MM.1S (cell line): ENCODE results near the gene OR5K1.

Source experiments
- DNase-seq: peaks from one replicate; pipeline ENCODE4 v3.0.0-alpha.2; 2015
- H2AFZ ChIP-seq: fragments of 300-600 bp; sonication (generic); 2 replicates; pipeline ENCODE4 v1.6.0; 2016; ENCODE audit warnings: antibody characterized with exemption, low read length
- H3F3A ChIP-seq: fragments of 300-600 bp; sonication (generic); 2 replicates; pipeline ENCODE4 v1.6.1; 2016; ENCODE audit warnings: mild to moderate bottlenecking, antibody characterized with exemption, low read length, moderate library complexity, mixed read lengths; ENCODE audit not compliant: insufficient read depth
- H3K27ac ChIP-seq: fragments of 300-600 bp; sonication (generic); 2 replicates; pipeline ENCODE4 v1.5.1; 2016; ENCODE audit warnings: mild to moderate bottlenecking, low read length
- H3K27me3 ChIP-seq: fragments of 300-600 bp; sonication (generic); replicated peaks from 2 replicates; pipeline ENCODE4 v1.6.0; 2016; ENCODE audit warnings: low read length; ENCODE audit not compliant: insufficient read depth
- H3K36me3 ChIP-seq: fragments of 300-600 bp; sonication (generic); replicated peaks from 2 replicates; pipeline ENCODE4 v1.6.1; 2016; ENCODE audit warnings: mild to moderate bottlenecking, low read length, mixed read lengths; ENCODE audit not compliant: insufficient read depth
- H3K4me1 ChIP-seq: fragments of 300-600 bp; sonication (generic); 2 replicates; pipeline ENCODE4 v1.6.1; 2016; ENCODE audit warnings: low read length, mixed read lengths
- H3K4me2 ChIP-seq: fragments of 300-600 bp; sonication (generic); 2 replicates; pipeline ENCODE4 v1.6.0; 2016; ENCODE audit warnings: low read depth, low read length
- H3K4me3 ChIP-seq: fragments of 300-600 bp; sonication (generic); 2 replicates; pipeline ENCODE4 v1.5.1; 2016; ENCODE audit warnings: low read length, mixed read lengths
- H3K79me2 ChIP-seq: fragments of 300-600 bp; sonication (generic); 2 replicates; pipeline ENCODE4 v1.6.1; 2016; ENCODE audit warnings: mixed run types, low read length, mixed read lengths
- H3K9ac ChIP-seq: fragments of 300-600 bp; sonication (generic); 2 replicates; pipeline ENCODE4 v1.6.1; 2016; ENCODE audit warnings: low read length, mixed read lengths
- H3K9me2 ChIP-seq: fragments of 300-600 bp; sonication (generic); replicated peaks from 2 replicates; pipeline ENCODE4 v1.6.1; 2016; ENCODE audit warnings: mild to moderate bottlenecking, low read length, mixed read lengths; ENCODE audit not compliant: insufficient read depth
- H3K9me3 ChIP-seq: fragments of 300-600 bp; sonication (generic); replicated peaks from 2 replicates; pipeline ENCODE4 v1.6.1; 2016; ENCODE audit warnings: mild to moderate bottlenecking, low read length, mixed read lengths; ENCODE audit not compliant: insufficient read depth
- H4K20me1 ChIP-seq: fragments of 300-600 bp; sonication (generic); 2 replicates; pipeline ENCODE4 v1.6.1; 2016; ENCODE audit warnings: mild to moderate bottlenecking, low read length, moderate library complexity, mixed read lengths; ENCODE audit not compliant: insufficient read depth
- EZH2 ChIP-seq: fragments of 300-600 bp; sonication (generic); optimal IDR thresholded peaks from 2 replicates; pipeline ENCODE3; 2017; ENCODE audit warnings: low read depth, mild to moderate bottlenecking, antibody characterized with exemption, low read length, mixed read lengths
- EZH2phosphoT487 ChIP-seq: fragments of 300-600 bp; sonication (generic); IDR thresholded peaks from 2 replicates; pipeline ENCODE4 v1.6.1; 2018; ENCODE audit warnings: antibody characterized with exemption, low read length
- TF ChIP-seq, protein P1 (sequence below): fragments of 300-600 bp; sonication (generic); IDR thresholded peaks from 2 replicates; pipeline ENCODE4 v1.5.1; 2016; ENCODE audit warnings: antibody characterized with exemption, low read length, mixed read lengths

Gene OR5K1

GRCh38 chr3:98521897-98522543 lies 59.0 kb downstream of the OR5K1 start:
- peaks cover 23% of the 10 kb centered on the region for H3K4me1 ChIP-seq
- H3K4me2 ChIP-seq, result peak overlapping the region; percentile 85
- H3K79me2 ChIP-seq, result peaks cover 43% of the 10 kb centered on the region
- no peaks in the 10 kb centered on the region for H4K20me1 ChIP-seq
- no peaks in the 10 kb centered on the region for H3K9me2 ChIP-seq
- no peaks in the 10 kb centered on the region; the same call in 1 of the 2 replicates for H3K36me3 ChIP-seq
- peak overlapping the region; percentile 81 for H3K27ac ChIP-seq
- H2AFZ ChIP-seq, result peak overlapping the region; percentile 33
- peak overlapping the region; percentile 95 for H3K9ac ChIP-seq
- no peaks in the 10 kb centered on the region for H3K27me3 ChIP-seq
- H3F3A ChIP-seq, result peaks cover 3% of the 10 kb centered on the region; the same call in 1 of the 2 replicates
- no peaks in the 10 kb centered on the region for H3K9me3 ChIP-seq
- H3K4me3 ChIP-seq, result peak overlapping the region; percentile 94
- TF ChIP-seq EZH2phosphoT487, result no peak
- TF ChIP-seq, protein P1, sequence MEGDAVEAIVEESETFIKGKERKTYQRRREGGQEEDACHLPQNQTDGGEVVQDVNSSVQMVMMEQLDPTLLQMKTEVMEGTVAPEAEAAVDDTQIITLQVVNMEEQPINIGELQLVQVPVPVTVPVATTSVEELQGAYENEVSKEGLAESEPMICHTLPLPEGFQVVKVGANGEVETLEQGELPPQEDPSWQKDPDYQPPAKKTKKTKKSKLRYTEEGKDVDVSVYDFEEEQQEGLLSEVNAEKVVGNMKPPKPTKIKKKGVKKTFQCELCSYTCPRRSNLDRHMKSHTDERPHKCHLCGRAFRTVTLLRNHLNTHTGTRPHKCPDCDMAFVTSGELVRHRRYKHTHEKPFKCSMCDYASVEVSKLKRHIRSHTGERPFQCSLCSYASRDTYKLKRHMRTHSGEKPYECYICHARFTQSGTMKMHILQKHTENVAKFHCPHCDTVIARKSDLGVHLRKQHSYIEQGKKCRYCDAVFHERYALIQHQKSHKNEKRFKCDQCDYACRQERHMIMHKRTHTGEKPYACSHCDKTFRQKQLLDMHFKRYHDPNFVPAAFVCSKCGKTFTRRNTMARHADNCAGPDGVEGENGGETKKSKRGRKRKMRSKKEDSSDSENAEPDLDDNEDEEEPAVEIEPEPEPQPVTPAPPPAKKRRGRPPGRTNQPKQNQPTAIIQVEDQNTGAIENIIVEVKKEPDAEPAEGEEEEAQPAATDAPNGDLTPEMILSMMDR, result no peak
- no peak for TF ChIP-seq EZH2
- peak; percentile 58 for DNase-seq
